Measurements from ENCODE around the gene ZNF12.

- TF ChIP-seq, protein P1, sequence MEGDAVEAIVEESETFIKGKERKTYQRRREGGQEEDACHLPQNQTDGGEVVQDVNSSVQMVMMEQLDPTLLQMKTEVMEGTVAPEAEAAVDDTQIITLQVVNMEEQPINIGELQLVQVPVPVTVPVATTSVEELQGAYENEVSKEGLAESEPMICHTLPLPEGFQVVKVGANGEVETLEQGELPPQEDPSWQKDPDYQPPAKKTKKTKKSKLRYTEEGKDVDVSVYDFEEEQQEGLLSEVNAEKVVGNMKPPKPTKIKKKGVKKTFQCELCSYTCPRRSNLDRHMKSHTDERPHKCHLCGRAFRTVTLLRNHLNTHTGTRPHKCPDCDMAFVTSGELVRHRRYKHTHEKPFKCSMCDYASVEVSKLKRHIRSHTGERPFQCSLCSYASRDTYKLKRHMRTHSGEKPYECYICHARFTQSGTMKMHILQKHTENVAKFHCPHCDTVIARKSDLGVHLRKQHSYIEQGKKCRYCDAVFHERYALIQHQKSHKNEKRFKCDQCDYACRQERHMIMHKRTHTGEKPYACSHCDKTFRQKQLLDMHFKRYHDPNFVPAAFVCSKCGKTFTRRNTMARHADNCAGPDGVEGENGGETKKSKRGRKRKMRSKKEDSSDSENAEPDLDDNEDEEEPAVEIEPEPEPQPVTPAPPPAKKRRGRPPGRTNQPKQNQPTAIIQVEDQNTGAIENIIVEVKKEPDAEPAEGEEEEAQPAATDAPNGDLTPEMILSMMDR (conservative IDR thresholded peaks at IDR 0.05 in 1 of 2, IDR thresholded peaks at IDR 0.05 in 1 of 2; ENCODE audit: low read depth in 1 of 2, low read length in 2 of 2), result no peak
- no peak for TF ChIP-seq EZH2 (IDR thresholded peaks at IDR 0.05; ENCODE audit: low read length, missing control alignments)
Measured at GRCh38 chr7:6643915-6644625, 62.7 kb downstream of the ZNF12 start.

Data from fibroblast of lung (primary cell).